H9 (cell line): ENCODE measurements around the gene IFI44L. TPM values are rescaled to one million over a fixed set of nuclear protein-coding genes. Genes with fewer than 3 reads are reported as not detected.

ENCODE experiments used
- DNase-seq: peaks from one replicate; pipeline ENCODE4 v3.0.0-alpha.2; 2017
- H2AFZ ChIP-seq: one replicate; pipeline ENCODE4 v1.6.1; 2013; ENCODE audit warnings: mild to moderate bottlenecking, low read length, control low read depth, moderate library complexity
- H2AK5ac ChIP-seq: 2 replicates; pipeline ENCODE4 v1.6.1; 2013; ENCODE audit warnings: low read length, control low read depth, mixed read lengths; ENCODE audit not compliant: insufficient read length
- H2BK120ac ChIP-seq: one replicate; pipeline ENCODE4 v1.6.1; 2013; ENCODE audit warnings: low read depth, mild to moderate bottlenecking, low read length, control low read depth, inconsistent platforms; ENCODE audit not compliant: poor library complexity, severe bottlenecking
- H2BK12ac ChIP-seq: 2 replicates; pipeline ENCODE4 v1.6.1; 2013; ENCODE audit warnings: low read length, control low read depth, mixed read lengths, low read depth; ENCODE audit not compliant: insufficient read length
- H2BK15ac ChIP-seq: 2 replicates; pipeline ENCODE4 v1.6.1; 2013; ENCODE audit warnings: low read depth, low read length, control low read depth
- H2BK20ac ChIP-seq: one replicate; pipeline ENCODE4 v1.6.1; 2013; ENCODE audit warnings: low read depth, mild to moderate bottlenecking, low read length, control low read depth, inconsistent platforms; ENCODE audit not compliant: poor library complexity, severe bottlenecking
- H2BK5ac ChIP-seq: 2 replicates; pipeline ENCODE4 v1.6.1; 2013; ENCODE audit warnings: low read length, control low read depth, mixed read lengths; ENCODE audit not compliant: insufficient read length
- H3K14ac ChIP-seq: 2 replicates; pipeline ENCODE4 v1.6.1; 2013; ENCODE audit warnings: low read length, control low read depth; ENCODE audit not compliant: insufficient read depth
- H3K18ac ChIP-seq: 2 replicates; pipeline ENCODE4 v1.6.1; 2013; ENCODE audit warnings: low read depth, mild to moderate bottlenecking, mixed read lengths, low read length, control low read depth; ENCODE audit not compliant: insufficient read length
- H3K23ac ChIP-seq: 2 replicates; pipeline ENCODE4 v1.6.1; 2013; ENCODE audit warnings: low read length, control low read depth, mixed read lengths, low read depth; ENCODE audit not compliant: insufficient read length
- H3K23me2 ChIP-seq: 2 replicates; pipeline ENCODE4 v1.6.1; 2013; ENCODE audit warnings: low read depth, mild to moderate bottlenecking, mixed read lengths, low read length, control low read depth; ENCODE audit not compliant: insufficient read length, poor library complexity, severe bottlenecking
- H3K27ac ChIP-seq: 2 replicates; pipeline ENCODE4 v1.5.1; 2013; ENCODE audit warnings: low read length, control low read depth, mixed read lengths, low read depth; ENCODE audit not compliant: insufficient read length
- H3K27me3 ChIP-seq: 2 replicates; pipeline ENCODE4 v1.6.1; 2013; ENCODE audit warnings: low read length, control low read depth, inconsistent platforms; ENCODE audit not compliant: insufficient read depth
- H3K4ac ChIP-seq: 2 replicates; pipeline ENCODE4 v1.6.1; 2013; ENCODE audit warnings: low read depth, mild to moderate bottlenecking, control low read depth, inconsistent platforms, low read length, moderate library complexity
- H3K4me1 ChIP-seq: 2 replicates; pipeline ENCODE4 v1.6.1; 2013; ENCODE audit warnings: low read length, control low read depth, inconsistent platforms; ENCODE audit not compliant: insufficient read depth
- H3K4me2 ChIP-seq: 2 replicates; pipeline ENCODE4 v1.6.1; 2013; ENCODE audit warnings: low read length, control low read depth, mixed read lengths; ENCODE audit not compliant: insufficient read length, insufficient read depth
- H3K56ac ChIP-seq: 2 replicates; pipeline ENCODE4 v1.6.1; 2013; ENCODE audit warnings: low read depth, mild to moderate bottlenecking, mixed read lengths, low read length, control low read depth; ENCODE audit not compliant: insufficient read length
- H3K79me1 ChIP-seq: 2 replicates; pipeline ENCODE4 v1.6.1; 2013; ENCODE audit warnings: low read depth, mild to moderate bottlenecking, moderate library complexity, low read length, control low read depth, inconsistent platforms; ENCODE audit not compliant: insufficient read depth, poor library complexity, severe bottlenecking
- H3K79me2 ChIP-seq: 2 replicates; pipeline ENCODE4 v1.6.1; 2013; ENCODE audit warnings: low read length, control low read depth, inconsistent platforms; ENCODE audit not compliant: insufficient read depth
- H3K9ac ChIP-seq: 2 replicates; pipeline ENCODE4 v1.6.1; 2013; ENCODE audit warnings: low read length, control low read depth, mixed read lengths; ENCODE audit not compliant: insufficient read length; ENCODE audit errors: extremely low read depth
- H3K9me3 ChIP-seq: one replicate; pipeline ENCODE4 v1.6.1; 2013; ENCODE audit warnings: low read depth, low read length, inconsistent platforms; ENCODE audit not compliant: control insufficient read depth
- H3T11ph ChIP-seq: one replicate; pipeline ENCODE4 v1.6.1; 2013; ENCODE audit warnings: mild to moderate bottlenecking, low read length, control low read depth, inconsistent platforms
- H4K20me1 ChIP-seq: one replicate; pipeline ENCODE4 v1.6.1; 2013; ENCODE audit not compliant: control insufficient read depth, insufficient read length, insufficient read depth
- H4K5ac ChIP-seq: 2 replicates; pipeline ENCODE4 v1.6.1; 2013; ENCODE audit warnings: low read depth, mild to moderate bottlenecking, mixed read lengths, low read length, control low read depth; ENCODE audit not compliant: insufficient read length
- H4K8ac ChIP-seq: replicated peaks from 2 replicates; pipeline ENCODE4 v1.6.1; 2013; ENCODE audit warnings: low read length, control low read depth, mixed read lengths, low read depth; ENCODE audit not compliant: insufficient read length
- H4K91ac ChIP-seq: 2 replicates; pipeline ENCODE4 v1.6.1; 2013; ENCODE audit warnings: low read depth, mild to moderate bottlenecking, moderate library complexity, mixed read lengths, low read length, control low read depth; ENCODE audit not compliant: insufficient read length
- H3K27ac Mint-ChIP-seq, 3 experiments: 2 replicates in 2 of 3; 3 replicates in 1 of 3; pipeline ENCODE4 v1.8.0; 2020 to 2021; ENCODE audit warnings: mixed read lengths in 3 of 3, mild to moderate bottlenecking in 1 of 3, moderate library complexity in 1 of 3
- H3K27me3 Mint-ChIP-seq: 2 replicates; pipeline ENCODE4 v1.8.0; 2021; ENCODE audit warnings: low read depth, mild to moderate bottlenecking, moderate library complexity, mixed read lengths
- H3K36me3 Mint-ChIP-seq, 3 experiments: 2 replicates in 2 of 3; 3 replicates in 1 of 3; pipeline ENCODE4 v1.8.0; 2020 to 2021; ENCODE audit warnings: low read depth in 3 of 3, mixed read lengths in 3 of 3; ENCODE audit not compliant: insufficient read depth in 1 of 3
- H3K4me1 Mint-ChIP-seq, 2 experiments: 2 replicates each; pipeline ENCODE4 v1.8.0; 2020; ENCODE audit warnings: mixed read lengths in 2 of 2
- H3K4me3 Mint-ChIP-seq, 2 experiments: 2 replicates in 1 of 2; 3 replicates in 1 of 2; pipeline ENCODE4 v1.8.0; 2020 to 2021; ENCODE audit warnings: mild to moderate bottlenecking in 2 of 2, mixed read lengths in 2 of 2, moderate library complexity in 1 of 2
- H3K9me3 Mint-ChIP-seq, 2 experiments: 2 replicates in 1 of 2; 3 replicates in 1 of 2; pipeline ENCODE4 v1.8.0; 2020; ENCODE audit warnings: mild to moderate bottlenecking in 2 of 2, mixed read lengths in 2 of 2, moderate library complexity in 1 of 2
- WGBS: extraction: QIAGEN DNeasy Blood & Tissue Kit; methylation state at CpG from one replicate; pipeline ENCODE4 v1.1.7; 2013; ENCODE audit warnings: missing lambda C conversion rate, low lambda C conversion rate, mixed read lengths; ENCODE audit not compliant: insufficient read length; ENCODE audit errors: extremely low coverage; 5-methylcytosine and 5-hydroxymethylcytosine counted together
- total RNA-seq: library from RNA; stranded (reverse); gene quantifications from 2 replicates; pipeline ENCODE4 v1.2.1, GENCODE V29; 2021
- TF ChIP-seq, protein P1 (sequence below): fragments of 200-600 bp; sonication (generic); conservative IDR thresholded peaks from 3 replicates; pipeline ENCODE4 v1.8.0; 2021; ENCODE audit warnings: antibody characterized with exemption, mild to moderate bottlenecking

The IFI44L gene
- total RNA-seq, 1 experiment from 2014 or later: not detected

DNA sequence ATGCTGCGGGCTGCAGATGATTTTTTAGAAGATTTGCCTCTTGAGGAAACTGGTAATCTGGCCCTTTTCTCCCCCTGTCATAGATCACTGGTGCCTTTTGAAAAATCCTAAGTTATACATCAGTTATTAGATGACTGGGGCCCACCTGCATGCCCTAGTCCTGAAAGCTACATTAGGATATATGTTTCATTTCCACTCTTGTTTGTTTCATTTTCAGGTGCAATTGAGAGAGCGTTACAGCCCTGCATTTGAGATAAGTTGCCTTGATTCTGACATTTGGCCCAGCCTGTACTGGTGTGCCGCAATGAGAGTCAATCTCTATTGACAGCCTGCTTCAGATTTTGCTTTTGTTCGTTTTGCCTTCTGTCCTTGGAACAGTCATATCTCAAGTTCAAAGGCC, 21.3 kb downstream of the IFI44L start:
- Histone ChIP-seq H4K91ac (no peak overlapping the region), H3K56ac (no peak overlapping the region), H3K27me3 (no peaks in the 10 kb centered on the region), H4K8ac (no peak overlapping the region), H2BK5ac (no peak overlapping the region), H3K27ac (no peak overlapping the region), H3K4me2 (no peak overlapping the region), H3K4ac (no peak overlapping the region), H3K18ac (no peak overlapping the region), H3K79me1 (no peaks in the 10 kb centered on the region), H3K23ac (no peak overlapping the region), H3K79me2 (no peaks in the 10 kb centered on the region), H3K23me2 (no peaks in the 10 kb centered on the region), H2BK15ac (no peak overlapping the region), H2AFZ (no peak overlapping the region), H4K20me1 (no peaks in the 10 kb centered on the region), H3K9ac (no peak overlapping the region), H4K5ac (no peak overlapping the region), H3K9me3 (no peaks in the 10 kb centered on the region), H3K4me1 (no peaks in the 10 kb centered on the region), H2BK12ac (no peak overlapping the region), H3T11ph (no peak overlapping the region), H2BK20ac (no peak overlapping the region), H2AK5ac (no peak overlapping the region), H2BK120ac (no peak overlapping the region), H3K14ac (no peak overlapping the region)
- TF ChIP-seq, protein P1, sequence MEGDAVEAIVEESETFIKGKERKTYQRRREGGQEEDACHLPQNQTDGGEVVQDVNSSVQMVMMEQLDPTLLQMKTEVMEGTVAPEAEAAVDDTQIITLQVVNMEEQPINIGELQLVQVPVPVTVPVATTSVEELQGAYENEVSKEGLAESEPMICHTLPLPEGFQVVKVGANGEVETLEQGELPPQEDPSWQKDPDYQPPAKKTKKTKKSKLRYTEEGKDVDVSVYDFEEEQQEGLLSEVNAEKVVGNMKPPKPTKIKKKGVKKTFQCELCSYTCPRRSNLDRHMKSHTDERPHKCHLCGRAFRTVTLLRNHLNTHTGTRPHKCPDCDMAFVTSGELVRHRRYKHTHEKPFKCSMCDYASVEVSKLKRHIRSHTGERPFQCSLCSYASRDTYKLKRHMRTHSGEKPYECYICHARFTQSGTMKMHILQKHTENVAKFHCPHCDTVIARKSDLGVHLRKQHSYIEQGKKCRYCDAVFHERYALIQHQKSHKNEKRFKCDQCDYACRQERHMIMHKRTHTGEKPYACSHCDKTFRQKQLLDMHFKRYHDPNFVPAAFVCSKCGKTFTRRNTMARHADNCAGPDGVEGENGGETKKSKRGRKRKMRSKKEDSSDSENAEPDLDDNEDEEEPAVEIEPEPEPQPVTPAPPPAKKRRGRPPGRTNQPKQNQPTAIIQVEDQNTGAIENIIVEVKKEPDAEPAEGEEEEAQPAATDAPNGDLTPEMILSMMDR: no peak
- Mint-ChIP-seq H3K27me3 (peaks cover 2% of the 10 kb centered on the region; the same call in 1 of the 2 replicates), H3K36me3 (peaks cover 0 to 10% (median 0%) of the 10 kb centered on the region in 3 experiments; a peak in 1 of 7 replicates), H3K4me1 (no peaks in the 10 kb centered on the region), H3K27ac (no peak overlapping the region), H3K4me3 (no peak overlapping the region), H3K9me3 (peaks cover 6 to 13% of the 10 kb centered on the region in 2 experiments; a peak in 4 of 5 replicates)
- no CpG with 5 or more reads among the region's 4 CpGs for WGBS
- no peak for DNase-seq
